ENCODE measurements around the gene EFHC2.
"Not testable (repeated sequence)": the region's sequence is repeated elsewhere in the genome, so short reads cannot be mapped to it uniquely, and the experiment has no call there.

Gene EFHC2

DNA sequence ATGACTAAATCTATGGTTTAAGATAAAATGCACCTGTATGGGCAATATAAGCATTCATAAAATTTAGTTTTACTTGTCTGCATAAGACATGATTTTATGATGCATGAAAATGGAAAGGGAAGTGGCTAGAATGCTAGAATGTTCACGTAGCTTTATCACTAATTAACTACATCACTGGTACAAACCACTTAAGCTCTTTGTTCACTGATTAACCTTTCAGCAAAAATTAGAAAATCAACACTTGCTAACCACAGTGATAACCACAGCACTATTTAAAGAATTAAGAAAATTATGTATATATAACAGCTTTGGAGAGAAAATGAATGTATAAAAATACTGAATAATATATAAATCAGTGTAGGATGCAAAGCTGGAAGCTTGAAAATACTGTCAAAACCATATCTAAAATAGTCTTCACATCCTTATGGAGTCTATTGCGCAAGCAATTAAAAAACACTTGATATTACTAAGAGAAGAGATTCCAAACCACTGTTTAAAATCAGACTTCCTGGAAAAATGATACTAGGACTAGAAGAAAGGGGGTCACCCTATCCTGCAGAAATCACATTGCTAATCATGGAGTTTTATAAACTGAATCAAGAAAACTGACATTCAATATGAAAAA is 51.9 kb downstream of the EFHC2 start:
- FAIRE-seq = no peak

DNA sequence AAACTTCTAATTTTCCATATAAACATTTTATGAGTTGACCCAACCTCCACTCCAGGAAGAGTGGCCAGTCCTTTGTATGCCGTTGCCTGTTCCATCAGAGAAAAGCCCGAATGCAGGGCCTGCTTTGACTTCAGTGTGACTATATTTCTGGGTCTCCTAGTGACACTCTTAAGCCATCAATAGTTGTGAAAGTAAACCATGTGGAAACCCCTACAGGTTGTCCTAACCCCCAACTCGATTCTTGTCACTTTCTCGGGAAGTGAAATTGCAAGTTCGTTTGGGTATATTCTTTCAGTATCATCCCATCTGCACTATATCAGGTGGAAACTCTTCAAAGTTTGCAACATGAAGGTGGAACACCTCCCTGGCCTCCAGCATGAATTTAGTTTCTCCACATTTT is 52.8 kb downstream of the EFHC2 start:
- FAIRE-seq = no peak

GRCh38 chrX:44282753-44283152 is 60.7 kb downstream of the EFHC2 start:
- no peak for FAIRE-seq

- no peak for FAIRE-seq
These were observed 63.4 kb downstream of the EFHC2 start for GRCh38 chrX:44280116-44280515.

DNA sequence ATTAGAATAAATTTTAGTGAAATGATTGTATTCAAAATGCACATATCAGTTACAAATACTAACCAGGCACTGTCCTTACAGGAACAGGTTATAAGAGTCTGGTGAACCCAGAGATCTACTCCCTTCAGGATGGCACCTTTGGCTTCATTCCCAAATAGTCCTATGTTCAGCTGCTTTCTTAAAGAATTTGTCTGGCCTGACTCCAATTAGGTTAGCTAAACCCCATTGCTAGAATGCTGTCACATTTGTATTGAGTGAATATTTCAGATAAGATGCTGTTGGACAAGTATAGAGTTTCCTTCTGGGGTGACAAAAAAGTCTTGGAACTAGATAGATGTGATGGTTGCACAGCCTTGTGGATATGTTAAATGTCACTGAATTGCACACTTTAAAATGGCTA is 69.4 kb downstream of the EFHC2 start:
- no peak for FAIRE-seq

- no peak for FAIRE-seq
These were observed 75.6 kb downstream of the EFHC2 start for GRCh38 chrX:44267861-44268260.

- FAIRE-seq = no peak
These were observed 76.4 kb downstream of the EFHC2 start for GRCh38 chrX:44267116-44267515.

- FAIRE-seq = no peak
These were observed 77.9 kb downstream of the EFHC2 start for GRCh38 chrX:44265559-44265958.

- peak; percentile 18 for FAIRE-seq
These were observed 78.5 kb downstream of the EFHC2 start for GRCh38 chrX:44264936-44265335.

DNA sequence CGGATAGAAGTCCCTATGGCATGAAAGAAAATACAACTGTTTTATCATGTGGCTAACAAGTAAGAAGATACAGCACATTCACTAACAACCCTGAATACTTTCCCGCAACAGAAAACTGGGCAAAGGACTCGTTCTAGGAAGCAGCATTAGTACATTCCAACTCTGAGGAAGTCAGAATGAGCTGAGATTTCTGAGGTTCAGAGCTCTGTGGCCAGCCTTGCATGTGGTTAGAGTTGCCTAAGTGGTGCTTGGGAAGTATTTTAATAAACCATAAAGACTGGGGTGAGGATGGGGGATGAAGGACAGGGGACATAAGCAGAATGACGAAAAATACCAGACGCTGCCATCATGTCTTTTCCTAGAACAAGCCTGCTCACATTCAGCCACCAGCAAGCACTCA is 82.2 kb downstream of the EFHC2 start:
- FAIRE-seq = no peak

GRCh38 chrX:44260609-44261008 is 82.9 kb downstream of the EFHC2 start:
- FAIRE-seq = no peak

GRCh38 chrX:44255742-44256141 is 87.7 kb downstream of the EFHC2 start:
- not testable (repeated sequence) for FAIRE-seq

DNA sequence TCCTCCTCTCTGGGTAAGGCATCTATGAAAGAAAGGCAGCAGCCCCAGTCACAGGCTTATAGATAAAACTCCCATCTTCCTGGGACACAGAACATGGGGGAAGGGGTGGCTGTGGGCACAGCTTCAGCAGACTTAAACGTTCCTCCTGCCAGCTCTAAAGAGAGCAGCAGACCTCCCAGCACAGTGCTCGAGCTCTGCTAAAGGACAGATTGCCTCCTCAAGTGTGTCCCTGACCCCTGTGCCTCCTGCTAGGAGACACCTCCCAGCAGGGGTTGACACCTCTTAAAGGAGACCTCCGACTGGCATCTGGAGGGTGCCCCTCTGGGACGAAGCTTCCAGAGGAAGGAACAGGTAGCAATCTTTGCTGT is 89.9 kb downstream of the EFHC2 start:
- FAIRE-seq = no peak

DNA sequence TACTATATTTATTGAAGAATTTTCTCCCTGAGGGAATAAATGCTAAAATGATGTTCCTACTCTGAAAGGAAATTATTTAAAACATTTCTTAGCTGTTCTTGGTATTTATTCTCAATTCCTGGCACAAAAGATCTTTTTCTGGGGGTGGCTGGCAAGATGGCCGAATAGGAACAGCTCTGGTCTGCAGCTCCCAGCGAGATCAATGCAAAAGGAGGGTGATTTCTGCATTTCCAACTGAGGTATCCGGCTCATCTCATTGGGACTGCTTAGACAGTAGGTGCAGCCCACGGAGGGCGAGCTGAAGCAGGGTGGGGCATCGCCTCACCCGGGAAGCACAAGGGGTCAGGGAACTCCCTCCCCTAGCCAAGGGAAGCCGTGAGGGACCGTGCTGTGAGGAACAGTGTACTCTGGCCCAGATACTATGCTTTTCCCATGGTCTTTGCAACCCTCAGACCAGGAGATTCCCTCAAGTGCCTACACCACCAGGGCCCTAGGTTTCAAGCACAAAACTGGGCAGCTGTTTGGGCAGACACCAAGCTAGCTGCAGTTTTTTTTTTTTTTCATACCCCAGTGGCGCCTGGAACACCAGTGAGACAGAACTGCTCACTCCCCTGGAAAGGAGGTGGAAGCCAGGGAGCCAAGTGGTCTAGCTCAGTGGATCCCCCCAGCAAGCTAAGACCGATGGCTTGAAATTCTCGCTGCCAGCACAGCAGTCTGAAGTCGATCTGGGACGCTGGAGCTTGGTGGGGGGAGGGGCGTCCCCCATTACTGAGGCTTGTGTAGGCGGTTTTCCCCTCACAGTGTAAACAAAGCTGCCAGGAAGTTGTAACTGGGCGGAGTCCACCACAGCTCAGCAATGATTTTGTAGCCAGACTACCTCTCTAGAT is 90.5 kb downstream of the EFHC2 start:
- not testable (repeated sequence) for FAIRE-seq

- FAIRE-seq = no peak
These were observed 96.0 kb downstream of the EFHC2 start for GRCh38 chrX:44247468-44247867.

- no peak for FAIRE-seq
These were observed 96.6 kb downstream of the EFHC2 start for GRCh38 chrX:44246826-44247225.

GRCh38 chrX:44245733-44246132 is 97.7 kb downstream of the EFHC2 start:
- FAIRE-seq = no peak

- peak; percentile 97 for FAIRE-seq
These were observed 99.5 kb downstream of the EFHC2 start for GRCh38 chrX:44244008-44244407.

DNA sequence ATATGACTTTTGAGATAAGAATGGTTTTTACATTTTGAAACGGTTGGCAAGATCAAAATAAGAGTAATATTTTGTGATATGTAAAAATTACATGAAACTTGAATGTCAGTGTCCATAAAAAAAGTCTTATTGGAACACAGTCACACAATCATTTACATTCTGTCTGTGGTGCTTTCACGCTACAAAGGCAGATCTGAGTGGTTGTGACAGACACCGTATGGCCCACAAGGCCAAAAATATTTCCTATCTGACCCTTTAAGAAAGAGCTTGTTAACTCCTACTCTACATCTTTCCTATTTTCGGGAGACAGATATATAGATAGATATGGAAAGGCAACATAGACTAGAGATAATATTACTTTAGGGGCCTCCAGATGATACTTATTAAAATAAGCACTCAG is 101.9 kb downstream of the EFHC2 start:
- no peak for FAIRE-seq

GRCh38 chrX:44240036-44240435 is 103.4 kb downstream of the EFHC2 start:
- peak; percentile 38 for FAIRE-seq

DNA sequence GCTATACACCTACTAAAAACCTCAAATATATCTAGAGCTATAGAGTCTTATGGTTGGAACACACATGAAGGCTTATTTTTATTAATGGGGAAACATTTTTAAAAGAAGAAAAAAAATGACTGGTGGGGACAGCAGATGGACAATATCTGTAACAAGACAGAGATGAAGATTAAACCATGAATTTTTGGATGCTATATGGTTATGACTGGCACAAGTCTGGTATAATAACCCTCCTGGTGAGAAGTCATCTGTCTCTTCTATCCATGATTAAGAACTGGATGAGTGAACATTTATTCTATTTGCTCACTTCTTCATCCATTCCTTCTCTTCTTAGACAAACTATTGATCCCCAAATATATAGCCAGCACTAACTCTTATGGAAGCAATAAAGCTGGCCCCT is 104.4 kb downstream of the EFHC2 start:
- FAIRE-seq = no peak

GRCh38 chrX:44235534-44235933 is 107.9 kb downstream of the EFHC2 start:
- no peak for FAIRE-seq

DNA sequence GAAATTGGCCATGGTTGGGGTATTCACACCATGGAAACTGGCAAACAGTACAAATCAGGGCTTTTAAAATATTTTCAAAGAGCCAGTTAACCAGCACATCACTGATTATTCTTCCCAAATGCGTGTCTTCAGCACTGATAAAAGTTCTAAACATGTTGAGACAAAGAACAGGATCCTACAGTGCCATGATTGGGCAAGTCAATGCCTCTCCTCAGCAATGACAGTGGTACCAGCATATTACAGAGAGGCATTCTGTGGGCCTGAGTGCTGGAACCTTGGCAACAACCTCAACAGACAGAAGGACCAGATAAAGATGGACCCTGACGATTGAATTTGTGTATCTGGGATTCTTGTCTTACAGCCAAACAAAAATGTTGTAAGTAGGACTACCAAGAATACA is 108.9 kb downstream of the EFHC2 start:
- FAIRE-seq = no peak

GRCh38 chrX:44234116-44234515 is 109.4 kb downstream of the EFHC2 start:
- FAIRE-seq = no peak

GRCh38 chrX:44232081-44232480 is 111.4 kb downstream of the EFHC2 start:
- no peak for FAIRE-seq

Data from colon (tissue), 2 donors.